A172 (cell line): ENCODE measurements around the gene PDE1C. TPM values are rescaled to one million over a fixed set of nuclear protein-coding genes. Genes with fewer than 3 reads are reported as not detected.

Experiments used
- DNase-seq: peaks from one replicate; pipeline ENCODE4 v3.0.0-alpha.2; 2015; ENCODE audit warnings: low spot score
- total RNA-seq: library from RNA; depleted of rRNA; stranded (reverse); fragments of >200 nt; shearing (Covaris generic); gene quantifications from 2 replicates; pipeline ENCODE4 v1.2.3, GENCODE V29; 2014

Gene PDE1C
- total RNA-seq, 1 experiment from 2014 or later: 140 TPM

- DNase-seq: no peak
Observed at GRCh38 chr7:31893365-31893764, 176.8 kb downstream of the PDE1C start.

GRCh38 chr7:31892099-31892829 lies 177.9 kb downstream of the PDE1C start:
- no peak for DNase-seq

GRCh38 chr7:31890766-31891165 lies 179.4 kb downstream of the PDE1C start:
- DNase-seq: peak; percentile 21

- DNase-seq: no peak
Observed at GRCh38 chr7:31890198-31890597, 180.0 kb downstream of the PDE1C start.

GRCh38 chr7:31887006-31887405 lies 183.2 kb downstream of the PDE1C start:
- no peak for DNase-seq

GRCh38 chr7:31885171-31885570 lies 185.0 kb downstream of the PDE1C start:
- DNase-seq: no peak

- DNase-seq: peak; percentile 85
Observed at GRCh38 chr7:31883761-31884164, 186.4 kb downstream of the PDE1C start.

GRCh38 chr7:31882187-31882586 lies 188.0 kb downstream of the PDE1C start:
- peak; percentile 67 for DNase-seq

GRCh38 chr7:31878875-31879274 lies 191.3 kb downstream of the PDE1C start:
- no peak for DNase-seq

GRCh38 chr7:31875424-31875823 lies 194.8 kb downstream of the PDE1C start:
- DNase-seq: peak; percentile 92

GRCh38 chr7:31874631-31875386 lies 195.4 kb downstream of the PDE1C start:
- peak; percentile 45 for DNase-seq

- DNase-seq: no peak
Observed at GRCh38 chr7:31873816-31874597, 196.2 kb downstream of the PDE1C start.

GRCh38 chr7:31872545-31873370 lies 197.4 kb downstream of the PDE1C start:
- no peak for DNase-seq

GRCh38 chr7:31864646-31865045 lies 205.6 kb downstream of the PDE1C start:
- peak; percentile 63 for DNase-seq

GRCh38 chr7:31860925-31861324 lies 209.3 kb downstream of the PDE1C start:
- peak; percentile 64 for DNase-seq

GRCh38 chr7:31858055-31858454 lies 212.2 kb downstream of the PDE1C start:
- no peak for DNase-seq

GRCh38 chr7:31857172-31857571 lies 213.0 kb downstream of the PDE1C start:
- DNase-seq: no peak

- DNase-seq: no peak
Observed at GRCh38 chr7:31856337-31856736, 213.9 kb downstream of the PDE1C start.

GRCh38 chr7:31855530-31855929 lies 214.7 kb downstream of the PDE1C start:
- no peak for DNase-seq

- no peak for DNase-seq
Observed at GRCh38 chr7:31853380-31853779, 216.8 kb downstream of the PDE1C start.

- DNase-seq: no peak
Observed at GRCh38 chr7:31852462-31852861, 217.7 kb downstream of the PDE1C start.

GRCh38 chr7:31851119-31851518 lies 219.1 kb downstream of the PDE1C start:
- no peak for DNase-seq
